ENCODE measurements around the gene NTM.

DNA sequence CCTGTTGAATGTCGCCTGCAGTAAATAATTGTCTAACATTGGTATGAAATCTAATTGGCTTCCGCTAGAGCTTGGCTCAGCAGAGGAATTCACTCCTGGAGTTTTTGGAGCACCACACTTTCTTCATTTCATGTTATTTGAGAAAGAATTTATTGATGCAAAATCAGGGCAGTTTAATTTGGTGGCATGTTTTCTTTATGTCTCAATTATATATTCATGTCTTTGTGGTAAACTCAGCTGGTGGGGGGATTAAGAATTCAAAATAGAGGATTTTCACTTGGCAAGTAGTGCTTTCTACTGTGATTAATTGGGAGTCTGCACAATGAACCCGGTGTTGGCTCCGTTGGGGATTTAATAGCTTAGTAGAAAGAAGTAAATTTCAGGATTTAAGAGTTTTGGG lies 784.4 kb downstream of the NTM start:
- TF ChIP-seq, protein P1, sequence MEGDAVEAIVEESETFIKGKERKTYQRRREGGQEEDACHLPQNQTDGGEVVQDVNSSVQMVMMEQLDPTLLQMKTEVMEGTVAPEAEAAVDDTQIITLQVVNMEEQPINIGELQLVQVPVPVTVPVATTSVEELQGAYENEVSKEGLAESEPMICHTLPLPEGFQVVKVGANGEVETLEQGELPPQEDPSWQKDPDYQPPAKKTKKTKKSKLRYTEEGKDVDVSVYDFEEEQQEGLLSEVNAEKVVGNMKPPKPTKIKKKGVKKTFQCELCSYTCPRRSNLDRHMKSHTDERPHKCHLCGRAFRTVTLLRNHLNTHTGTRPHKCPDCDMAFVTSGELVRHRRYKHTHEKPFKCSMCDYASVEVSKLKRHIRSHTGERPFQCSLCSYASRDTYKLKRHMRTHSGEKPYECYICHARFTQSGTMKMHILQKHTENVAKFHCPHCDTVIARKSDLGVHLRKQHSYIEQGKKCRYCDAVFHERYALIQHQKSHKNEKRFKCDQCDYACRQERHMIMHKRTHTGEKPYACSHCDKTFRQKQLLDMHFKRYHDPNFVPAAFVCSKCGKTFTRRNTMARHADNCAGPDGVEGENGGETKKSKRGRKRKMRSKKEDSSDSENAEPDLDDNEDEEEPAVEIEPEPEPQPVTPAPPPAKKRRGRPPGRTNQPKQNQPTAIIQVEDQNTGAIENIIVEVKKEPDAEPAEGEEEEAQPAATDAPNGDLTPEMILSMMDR (conservative IDR thresholded peaks at IDR 0.05) = no peak
- TF ChIP-seq ZFX (IDR thresholded peaks at IDR 0.05) = no peak

Data from C4-2B (cell line).